PFSK-1 (cell line): Measurements from ENCODE around the gene GLIPR2.

ENCODE experiments used
- FOXP2 ChIP-seq: optimal IDR thresholded peaks from 2 replicates; pipeline ENCODE3; 2011; ENCODE audit warnings: borderline replicate concordance, control low read depth, inconsistent platforms; ENCODE audit not compliant: insufficient read depth; ENCODE audit errors: extremely low read length, extremely low read depth
- POLR2AphosphoS5 ChIP-seq: IDR thresholded peaks from 2 replicates; pipeline ENCODE4 v1.6.1; 2012; ENCODE audit warnings: low read depth, mild to moderate bottlenecking, control low read depth, low read length, moderate library complexity
- SIN3A ChIP-seq: IDR thresholded peaks from 2 replicates; pipeline ENCODE4 v1.6.1; 2012; ENCODE audit warnings: mild to moderate bottlenecking, low read length, moderate library complexity, borderline replicate concordance; ENCODE audit not compliant: insufficient read depth
- TAF1 ChIP-seq: IDR thresholded peaks from 2 replicates; pipeline ENCODE4 v1.6.1; 2012; ENCODE audit warnings: low read length, control low read depth, borderline replicate concordance; ENCODE audit not compliant: insufficient read depth
- TF ChIP-seq, protein P1 (sequence below), 2 experiments: IDR thresholded peaks; 2 replicates each; pipeline versions ENCODE4 v1.6.1 to v1.8.0; 2011 to 2012; ENCODE audit warnings: low read depth in 2 of 2, low read length in 2 of 2, control low read depth in 1 of 2, inconsistent platforms in 1 of 2, mild to moderate bottlenecking in 1 of 2, moderate library complexity in 1 of 2; ENCODE audit not compliant: insufficient read depth in 1 of 2

Gene GLIPR2

DNA sequence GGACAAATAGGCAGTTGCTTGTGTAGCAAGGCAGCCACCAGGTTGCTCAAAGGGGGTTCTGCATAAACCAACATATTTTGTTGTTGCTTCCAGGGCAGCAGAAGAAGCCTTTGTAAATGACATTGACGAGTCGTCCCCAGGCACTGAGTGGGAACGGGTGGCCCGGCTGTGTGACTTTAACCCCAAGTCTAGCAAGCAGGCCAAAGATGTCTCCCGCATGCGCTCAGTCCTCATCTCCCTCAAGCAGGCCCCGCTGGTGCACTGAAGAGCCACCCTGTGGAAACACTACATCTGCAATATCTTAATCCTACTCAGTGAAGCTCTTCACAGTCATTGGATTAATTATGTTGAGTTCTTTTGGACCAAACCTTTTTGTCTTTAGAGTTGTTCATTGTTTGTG is 75.0 kb downstream of the GLIPR2 start:
- TF ChIP-seq POLR2AphosphoS5 (no peak), FOXP2 (no peak), TAF1 (no peak)
- TF ChIP-seq, protein P1, sequence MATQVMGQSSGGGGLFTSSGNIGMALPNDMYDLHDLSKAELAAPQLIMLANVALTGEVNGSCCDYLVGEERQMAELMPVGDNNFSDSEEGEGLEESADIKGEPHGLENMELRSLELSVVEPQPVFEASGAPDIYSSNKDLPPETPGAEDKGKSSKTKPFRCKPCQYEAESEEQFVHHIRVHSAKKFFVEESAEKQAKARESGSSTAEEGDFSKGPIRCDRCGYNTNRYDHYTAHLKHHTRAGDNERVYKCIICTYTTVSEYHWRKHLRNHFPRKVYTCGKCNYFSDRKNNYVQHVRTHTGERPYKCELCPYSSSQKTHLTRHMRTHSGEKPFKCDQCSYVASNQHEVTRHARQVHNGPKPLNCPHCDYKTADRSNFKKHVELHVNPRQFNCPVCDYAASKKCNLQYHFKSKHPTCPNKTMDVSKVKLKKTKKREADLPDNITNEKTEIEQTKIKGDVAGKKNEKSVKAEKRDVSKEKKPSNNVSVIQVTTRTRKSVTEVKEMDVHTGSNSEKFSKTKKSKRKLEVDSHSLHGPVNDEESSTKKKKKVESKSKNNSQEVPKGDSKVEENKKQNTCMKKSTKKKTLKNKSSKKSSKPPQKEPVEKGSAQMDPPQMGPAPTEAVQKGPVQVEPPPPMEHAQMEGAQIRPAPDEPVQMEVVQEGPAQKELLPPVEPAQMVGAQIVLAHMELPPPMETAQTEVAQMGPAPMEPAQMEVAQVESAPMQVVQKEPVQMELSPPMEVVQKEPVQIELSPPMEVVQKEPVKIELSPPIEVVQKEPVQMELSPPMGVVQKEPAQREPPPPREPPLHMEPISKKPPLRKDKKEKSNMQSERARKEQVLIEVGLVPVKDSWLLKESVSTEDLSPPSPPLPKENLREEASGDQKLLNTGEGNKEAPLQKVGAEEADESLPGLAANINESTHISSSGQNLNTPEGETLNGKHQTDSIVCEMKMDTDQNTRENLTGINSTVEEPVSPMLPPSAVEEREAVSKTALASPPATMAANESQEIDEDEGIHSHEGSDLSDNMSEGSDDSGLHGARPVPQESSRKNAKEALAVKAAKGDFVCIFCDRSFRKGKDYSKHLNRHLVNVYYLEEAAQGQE (IDR thresholded peaks at IDR 0.05; ENCODE audit: insufficient read depth in 1 of 2, low read depth in 2 of 2, low read length in 2 of 2), result no peak

DNA sequence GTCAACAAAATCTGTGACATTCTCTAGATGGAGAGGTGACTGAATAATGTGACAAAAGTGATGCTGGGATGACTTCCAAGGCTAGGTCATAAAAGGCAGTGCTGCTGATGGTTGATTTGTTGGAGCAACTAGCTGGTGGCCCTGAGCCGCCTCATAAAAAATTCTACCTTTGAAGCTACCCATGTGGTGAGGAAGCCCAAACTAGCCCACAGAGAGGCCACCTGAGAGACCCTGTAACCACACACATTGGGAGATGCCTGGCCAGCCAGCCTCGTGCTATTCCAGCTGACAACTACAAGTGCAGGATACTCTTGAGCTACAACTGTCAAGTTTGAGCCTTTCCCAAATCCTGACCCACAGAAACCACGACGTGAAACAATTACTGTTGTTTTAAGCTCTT is 76.9 kb downstream of the GLIPR2 start:
- TF ChIP-seq TAF1 (no peak), POLR2AphosphoS5 (no peak), SIN3A (no peak), FOXP2 (no peak)
- TF ChIP-seq, protein P1 (IDR thresholded peaks at IDR 0.05; ENCODE audit: insufficient read depth in 1 of 2, low read depth in 2 of 2, low read length in 2 of 2), result no peak
